HS-5 (cell line): ENCODE data around the gene EMC10.

ENCODE experiments used
- DNase-seq: peaks from one replicate; pipeline ENCODE4 v3.0.0-alpha.2; 2012; ENCODE audit warnings: low read depth

Gene EMC10

GRCh38 chr19:50497022-50497405 lies 20.7 kb downstream of the EMC10 start:
- DNase-seq: no peak

- DNase-seq: no peak
These were observed 22.1 kb downstream of the EMC10 start for GRCh38 chr19:50498219-50499056.

- DNase-seq: no peak
These were observed 23.9 kb downstream of the EMC10 start for GRCh38 chr19:50500060-50500752.

- no peak for DNase-seq
These were observed 24.4 kb downstream of the EMC10 start for GRCh38 chr19:50500753-50501151.

GRCh38 chr19:50501186-50501567 lies 24.9 kb downstream of the EMC10 start:
- DNase-seq: no peak

GRCh38 chr19:50501568-50502475 lies 25.5 kb downstream of the EMC10 start:
- no peak for DNase-seq

GRCh38 chr19:50505856-50506611 lies 29.7 kb downstream of the EMC10 start:
- no peak for DNase-seq

GRCh38 chr19:50506700-50507099 lies 30.4 kb downstream of the EMC10 start:
- DNase-seq: no peak

- no peak for DNase-seq
These were observed 31.1 kb downstream of the EMC10 start for GRCh38 chr19:50507376-50507775.

- no peak for DNase-seq
These were observed 32.5 kb downstream of the EMC10 start for GRCh38 chr19:50508843-50509190.

GRCh38 chr19:50509366-50509765 lies 33.1 kb downstream of the EMC10 start:
- no peak for DNase-seq

GRCh38 chr19:50510121-50510670 lies 33.9 kb downstream of the EMC10 start:
- no peak for DNase-seq

GRCh38 chr19:50510700-50511068 lies 34.4 kb downstream of the EMC10 start:
- no peak for DNase-seq

- DNase-seq: peak; percentile 95
These were observed 34.9 kb downstream of the EMC10 start, which contains the start of gene JOSD2 for GRCh38 chr19:50511069-50511822. JOSD2 (minus strand) TSS chr19:50511191; CDS start chr19:50510431, 760 bp downstream.

GRCh38 chr19:50512112-50512998 lies 36.0 kb downstream of the EMC10 start:
- no peak for DNase-seq

- DNase-seq: no peak
These were observed 36.9 kb downstream of the EMC10 start for GRCh38 chr19:50512999-50513745.

GRCh38 chr19:50513746-50514345 lies 37.5 kb downstream of the EMC10 start, which contains the start of gene ASPDH:
ASPDH (minus strand) TSS chr19:50513913; CDS start chr19:50513823, 90 bp downstream.
- no peak for DNase-seq
